ENCODE data around the gene ATG14.
"Not testable (repeated sequence)": the region's sequence is repeated elsewhere in the genome, so short reads cannot be mapped to it uniquely, and the experiment has no call there.

The ATG14 gene

GRCh38 chr14:55348766-55349453, 62.7 kb downstream of the ATG14 start:
- no peak for DNase-seq

GRCh38 chr14:55347748-55348147, 63.9 kb downstream of the ATG14 start:
- no peak for DNase-seq

GRCh38 chr14:55347040-55347439, 64.6 kb downstream of the ATG14 start:
- no peak for DNase-seq

GRCh38 chr14:55344582-55345163, 67.0 kb downstream of the ATG14 start:
- not testable (repeated sequence) for DNase-seq

GRCh38 chr14:55341781-55342180, 69.8 kb downstream of the ATG14 start:
- no peak for DNase-seq

GRCh38 chr14:55340482-55340881, 71.1 kb downstream of the ATG14 start:
- no peak for DNase-seq

- no peak for DNase-seq
These were observed 71.9 kb downstream of the ATG14 start for GRCh38 chr14:55339770-55340169.

GRCh38 chr14:55336691-55337090, 74.9 kb downstream of the ATG14 start:
- no peak for DNase-seq

- peak in 2 of 6 experiments; percentile 8 to 31 for DNase-seq
These were observed 75.5 kb downstream of the ATG14 start for GRCh38 chr14:55336162-55336561.

- DNase-seq = no peak
These were observed 77.7 kb downstream of the ATG14 start for GRCh38 chr14:55333711-55334485.

- peak in 3 of 6 experiments; percentile 1 to 22 (median 17) for DNase-seq
These were observed 78.7 kb downstream of the ATG14 start for GRCh38 chr14:55332654-55333570.

- DNase-seq = no peak
These were observed 81.5 kb downstream of the ATG14 start for GRCh38 chr14:55329999-55330710.

- no peak for DNase-seq
These were observed 83.3 kb downstream of the ATG14 start for GRCh38 chr14:55328317-55328716.

- DNase-seq = no peak
These were observed 84.5 kb downstream of the ATG14 start for GRCh38 chr14:55327179-55327578.

- DNase-seq = no peak
These were observed 86.8 kb downstream of the ATG14 start for GRCh38 chr14:55324812-55325211.

GRCh38 chr14:55323910-55324309, 87.7 kb downstream of the ATG14 start:
- no peak for DNase-seq

GRCh38 chr14:55318694-55319093, 92.9 kb downstream of the ATG14 start:
- no peak for DNase-seq

- DNase-seq = no peak
These were observed 93.9 kb downstream of the ATG14 start for GRCh38 chr14:55317542-55318306.

GRCh38 chr14:55316564-55316963, 95.1 kb downstream of the ATG14 start:
- no peak for DNase-seq

Measured in stimulated activated naive CD4-positive, alpha-beta T cell (primary cell).